AG04449 (cell line): ENCODE data around the gene DENND1A.

Source experiments
- CTCF ChIA-PET: fragments of 350-600 bp; formaldehyde crosslinking; extraction: SDS; loops from one replicate; lab custom pipeline; 2021; ENCODE audit warnings: antibody characterized with exemption; lab: Yijun Ruan, JAX
- POLR2A ChIA-PET: fragments of 400-600, 350-600 bp; formaldehyde crosslinking; extraction: SDS; loops from one replicate; lab custom pipeline; 2020; ENCODE audit warnings: antibody characterized with exemption, inconsistent platforms; lab: Yijun Ruan, JAX
- DNase-seq: peaks from one replicate; pipeline ENCODE4 v3.0.0-alpha.2; 2010; ENCODE audit warnings: low read depth, low spot score
- H3K4me3 ChIP-seq: 2 replicates; pipeline ENCODE4 v1.5.1; 2011; ENCODE audit warnings: low read depth, mild to moderate bottlenecking, control low read depth, low read length
- CTCF ChIP-seq: IDR thresholded peaks from one replicate; pipeline ENCODE4 v1.5.1; 2011; ENCODE audit warnings: mild to moderate bottlenecking, moderate library complexity, low read length, control low read depth, inconsistent platforms; ENCODE audit not compliant: insufficient read depth; ENCODE audit errors: missing control alignments

DENND1A gene

GRCh38 chr9:123426406-123426805, 503.5 kb downstream of the DENND1A start:
- no peak for TF ChIP-seq CTCF
- CTCF ChIA-PET, result interaction anchor here (1.1 kb wide), 1 partner anchor 35 kb away, joined by 3 read pairs; no protein-coding TSS in a partner anchor
- POLR2A ChIA-PET, result no interaction called here
- no peak overlapping the region for H3K4me3 ChIP-seq
- no peak for DNase-seq

- ChIA-PET CTCF (interaction anchor here (1.1 kb wide), 1 partner anchor 35 kb away, joined by 3 read pairs; no protein-coding TSS in a partner anchor), POLR2A (no interaction called here)
- H3K4me3 ChIP-seq, result no peak overlapping the region
- DNase-seq, result no peak
- no peak for TF ChIP-seq CTCF
Observed at GRCh38 chr9:123425836-123426365, 504.0 kb downstream of the DENND1A start.

GRCh38 chr9:123425261-123425821, 504.6 kb downstream of the DENND1A start:
- ChIA-PET CTCF (no interaction called here), POLR2A (no interaction called here)
- H3K4me3 ChIP-seq, result no peak overlapping the region
- TF ChIP-seq CTCF, result no peak
- DNase-seq, result no peak

GRCh38 chr9:123424552-123425225, 505.2 kb downstream of the DENND1A start:
- ChIA-PET POLR2A (no interaction called here), CTCF (no interaction called here)
- no peak for TF ChIP-seq CTCF
- no peak overlapping the region for H3K4me3 ChIP-seq
- no peak for DNase-seq

GRCh38 chr9:123424131-123424530, 505.8 kb downstream of the DENND1A start:
- POLR2A ChIA-PET, result no interaction called here
- DNase-seq, result no peak
- TF ChIP-seq CTCF, result no peak
- CTCF ChIA-PET, result no interaction called here
- no peak overlapping the region for H3K4me3 ChIP-seq

- TF ChIP-seq CTCF, result no peak
- CTCF ChIA-PET, result interaction anchor here (0.9 to 1.1 kb wide), 2 partner anchors 13 to 616 kb away, joined by 3 read pairs; no protein-coding TSS in a partner anchor
- POLR2A ChIA-PET, result no interaction called here
- DNase-seq, result no peak
- H3K4me3 ChIP-seq, result no peak overlapping the region
Observed at GRCh38 chr9:123423311-123423640, 506.6 kb downstream of the DENND1A start.
